Peyer's patch (tissue), 4 donors: Measurements from ENCODE around the gene EVC2. TPM values are rescaled to one million over a fixed set of nuclear protein-coding genes. Genes with fewer than 3 reads are reported as not detected.

Experiments
- DNase-seq, 3 donors: peaks; one replicate each; pipeline ENCODE4 v3.0.0-alpha.2; 2017 to 2019
- H3K27ac ChIP-seq, 4 donors: fragments of 200-600 bp; sonication (generic); one replicate each; pipeline ENCODE4 v1.5.1; 2016 to 2019
- H3K27me3 ChIP-seq, 2 donors: fragments of 200-600 bp; sonication (generic); one replicate each; pipeline ENCODE4 v1.5.1; 2019
- H3K36me3 ChIP-seq, 3 donors: fragments of 200-600 bp; sonication (generic); one replicate each; pipeline ENCODE4 v1.5.1; 2016 to 2019
- H3K4me1 ChIP-seq, 4 donors: fragments of 200-600 bp; sonication (generic); one replicate each; pipeline ENCODE4 v1.5.1; 2016 to 2019
- H3K4me3 ChIP-seq, 4 donors: fragments of 200-600 bp; sonication (generic); 1 replicate in 3 of 4; 2 replicates in 1 of 4; pipeline ENCODE4 v1.5.1; 2016 to 2019; ENCODE audit warnings: mild to moderate bottlenecking in 1 of 4
- H3K9me3 ChIP-seq, 4 donors: fragments of 200-600 bp; sonication (generic); one replicate each; pipeline ENCODE4 v1.5.1; 2016 to 2019; ENCODE audit warnings: mild to moderate bottlenecking in 1 of 4
- CTCF ChIP-seq, 6 experiments: fragments of 450-650 bp in 4 of 6; fragments of 200-600 bp in 2 of 6; sonication (generic) in 1 of 6; IDR thresholded peaks; one replicate each; pipeline ENCODE4 v1.5.1; 2017 to 2019; ENCODE audit warnings: antibody characterized with exemption in 6 of 6, mild to moderate bottlenecking in 3 of 6, moderate library complexity in 1 of 6
- POLR2A ChIP-seq, 2 donors: fragments of 450-650 bp; IDR thresholded peaks; one replicate each; pipeline ENCODE4 v1.5.1; 2017; ENCODE audit warnings: antibody characterized with exemption in 2 of 2, mild to moderate bottlenecking in 2 of 2, moderate library complexity in 2 of 2
- total RNA-seq, 4 donors: library from RNA; depleted of rRNA; stranded (reverse); fragments of >200 nt; gene quantifications; one replicate each; pipeline ENCODE4 v1.1.0, GENCODE V29; 2016

Gene EVC2
- total RNA-seq = 10 to 100 TPM in 1 of 4 donors, 1 to 10 TPM in 2, under 1 TPM in 1; 0.70 to 32.2 (median 4.1) TPM

- H3K27ac ChIP-seq = peak within 1 kb of the TSS; percentile 49 to 85 (median 60)
- H3K4me1 ChIP-seq = peaks cover 0 to 5% (median 0%) of the 10 kb centered on the region in 4 donors
- H3K9me3 ChIP-seq = no peaks in the 10 kb centered on the region
- H3K36me3 ChIP-seq = no peaks in the 10 kb centered on the region
- TF ChIP-seq POLR2A (IDR thresholded peaks at IDR 0.05) (no peak), CTCF (IDR thresholded peaks at IDR 0.05) (no peak)
- H3K27me3 ChIP-seq = no peaks in the 10 kb centered on the region
- peak within 1 kb of the TSS; percentile 46 to 73 (median 54) for H3K4me3 ChIP-seq
- DNase-seq = peak; percentile 34 to 76 (median 55)
These were observed at the start of gene EVC2 for GRCh38 chr4:5708449-5709206. EVC2 (minus strand) TSS chr4:5708559; CDS start chr4:5708513, 46 bp downstream.

GRCh38 chr4:5757954-5758353 is 49.6 kb upstream of the EVC2 start:
- H3K36me3 ChIP-seq = peaks cover 0 to 9% (median 0%) of the 10 kb centered on the region in 3 donors
- no peak for DNase-seq
- no peak overlapping the region for H3K27ac ChIP-seq
- no peak overlapping the region for H3K4me3 ChIP-seq
- TF ChIP-seq CTCF (IDR thresholded peaks at IDR 0.05) = no peak
- TF ChIP-seq POLR2A (IDR thresholded peaks at IDR 0.05) = no peak
- H3K4me1 ChIP-seq = no peaks in the 10 kb centered on the region
- no peaks in the 10 kb centered on the region for H3K27me3 ChIP-seq
- H3K9me3 ChIP-seq = no peaks in the 10 kb centered on the region

GRCh38 chr4:5757536-5757935 is 49.2 kb upstream of the EVC2 start:
- Histone ChIP-seq H3K36me3 (peaks cover 0 to 9% (median 0%) of the 10 kb centered on the region in 3 donors), H3K9me3 (no peaks in the 10 kb centered on the region), H3K27me3 (no peaks in the 10 kb centered on the region), H3K4me3 (no peak overlapping the region), H3K4me1 (no peaks in the 10 kb centered on the region), H3K27ac (no peak overlapping the region)
- DNase-seq = no peak
- no peak for TF ChIP-seq POLR2A (IDR thresholded peaks at IDR 0.05)
- no peak for TF ChIP-seq CTCF (IDR thresholded peaks at IDR 0.05)

GRCh38 chr4:5757091-5757490 is 48.7 kb upstream of the EVC2 start:
- no peaks in the 10 kb centered on the region for H3K27me3 ChIP-seq
- peaks cover 0 to 9% (median 0%) of the 10 kb centered on the region in 3 donors for H3K36me3 ChIP-seq
- no peak for TF ChIP-seq CTCF (IDR thresholded peaks at IDR 0.05)
- no peak for TF ChIP-seq POLR2A (IDR thresholded peaks at IDR 0.05)
- DNase-seq = no peak
- no peak overlapping the region for H3K27ac ChIP-seq
- H3K4me3 ChIP-seq = no peak overlapping the region
- no peaks in the 10 kb centered on the region for H3K4me1 ChIP-seq
- H3K9me3 ChIP-seq = no peaks in the 10 kb centered on the region

- no peaks in the 10 kb centered on the region for H3K9me3 ChIP-seq
- no peak for DNase-seq
- no peak for TF ChIP-seq CTCF (IDR thresholded peaks at IDR 0.05)
- no peak for TF ChIP-seq POLR2A (IDR thresholded peaks at IDR 0.05)
- no peak overlapping the region for H3K4me3 ChIP-seq
- H3K4me1 ChIP-seq = no peaks in the 10 kb centered on the region
- peaks cover 0 to 9% (median 0%) of the 10 kb centered on the region in 3 donors for H3K36me3 ChIP-seq
- H3K27me3 ChIP-seq = no peaks in the 10 kb centered on the region
- no peak overlapping the region for H3K27ac ChIP-seq
These were observed 47.9 kb upstream of the EVC2 start for GRCh38 chr4:5756271-5756670.
